H9 (cell line): ENCODE data around the gene ABHD5. TPM values are rescaled to one million over a fixed set of nuclear protein-coding genes. Genes with fewer than 3 reads are reported as not detected.

ENCODE experiments used
- DNase-seq: peaks from one replicate; pipeline ENCODE4 v3.0.0-alpha.2; 2017
- H2AFZ ChIP-seq: one replicate; pipeline ENCODE4 v1.6.1; 2013; ENCODE audit warnings: mild to moderate bottlenecking, low read length, control low read depth, moderate library complexity
- H2AK5ac ChIP-seq: 2 replicates; pipeline ENCODE4 v1.6.1; 2013; ENCODE audit warnings: low read length, control low read depth, mixed read lengths; ENCODE audit not compliant: insufficient read length
- H2BK120ac ChIP-seq: one replicate; pipeline ENCODE4 v1.6.1; 2013; ENCODE audit warnings: low read depth, mild to moderate bottlenecking, low read length, control low read depth, inconsistent platforms; ENCODE audit not compliant: poor library complexity, severe bottlenecking
- H2BK12ac ChIP-seq: 2 replicates; pipeline ENCODE4 v1.6.1; 2013; ENCODE audit warnings: low read length, control low read depth, mixed read lengths, low read depth; ENCODE audit not compliant: insufficient read length
- H2BK15ac ChIP-seq: 2 replicates; pipeline ENCODE4 v1.6.1; 2013; ENCODE audit warnings: low read depth, low read length, control low read depth
- H2BK20ac ChIP-seq: one replicate; pipeline ENCODE4 v1.6.1; 2013; ENCODE audit warnings: low read depth, mild to moderate bottlenecking, low read length, control low read depth, inconsistent platforms; ENCODE audit not compliant: poor library complexity, severe bottlenecking
- H2BK5ac ChIP-seq: 2 replicates; pipeline ENCODE4 v1.6.1; 2013; ENCODE audit warnings: low read length, control low read depth, mixed read lengths; ENCODE audit not compliant: insufficient read length
- H3K14ac ChIP-seq: 2 replicates; pipeline ENCODE4 v1.6.1; 2013; ENCODE audit warnings: low read length, control low read depth; ENCODE audit not compliant: insufficient read depth
- H3K18ac ChIP-seq: 2 replicates; pipeline ENCODE4 v1.6.1; 2013; ENCODE audit warnings: low read depth, mild to moderate bottlenecking, mixed read lengths, low read length, control low read depth; ENCODE audit not compliant: insufficient read length
- H3K23ac ChIP-seq: 2 replicates; pipeline ENCODE4 v1.6.1; 2013; ENCODE audit warnings: low read length, control low read depth, mixed read lengths, low read depth; ENCODE audit not compliant: insufficient read length
- H3K23me2 ChIP-seq: 2 replicates; pipeline ENCODE4 v1.6.1; 2013; ENCODE audit warnings: low read depth, mild to moderate bottlenecking, mixed read lengths, low read length, control low read depth; ENCODE audit not compliant: insufficient read length, poor library complexity, severe bottlenecking
- H3K27ac ChIP-seq: 2 replicates; pipeline ENCODE4 v1.5.1; 2013; ENCODE audit warnings: low read length, control low read depth, mixed read lengths, low read depth; ENCODE audit not compliant: insufficient read length
- H3K27me3 ChIP-seq: 2 replicates; pipeline ENCODE4 v1.6.1; 2013; ENCODE audit warnings: low read length, control low read depth, inconsistent platforms; ENCODE audit not compliant: insufficient read depth
- H3K4ac ChIP-seq: 2 replicates; pipeline ENCODE4 v1.6.1; 2013; ENCODE audit warnings: low read depth, mild to moderate bottlenecking, control low read depth, inconsistent platforms, low read length, moderate library complexity
- H3K4me1 ChIP-seq: 2 replicates; pipeline ENCODE4 v1.6.1; 2013; ENCODE audit warnings: low read length, control low read depth, inconsistent platforms; ENCODE audit not compliant: insufficient read depth
- H3K4me2 ChIP-seq: 2 replicates; pipeline ENCODE4 v1.6.1; 2013; ENCODE audit warnings: low read length, control low read depth, mixed read lengths; ENCODE audit not compliant: insufficient read length, insufficient read depth
- H3K56ac ChIP-seq: 2 replicates; pipeline ENCODE4 v1.6.1; 2013; ENCODE audit warnings: low read depth, mild to moderate bottlenecking, mixed read lengths, low read length, control low read depth; ENCODE audit not compliant: insufficient read length
- H3K79me1 ChIP-seq: 2 replicates; pipeline ENCODE4 v1.6.1; 2013; ENCODE audit warnings: low read depth, mild to moderate bottlenecking, moderate library complexity, low read length, control low read depth, inconsistent platforms; ENCODE audit not compliant: insufficient read depth, poor library complexity, severe bottlenecking
- H3K79me2 ChIP-seq: 2 replicates; pipeline ENCODE4 v1.6.1; 2013; ENCODE audit warnings: low read length, control low read depth, inconsistent platforms; ENCODE audit not compliant: insufficient read depth
- H3K9ac ChIP-seq: 2 replicates; pipeline ENCODE4 v1.6.1; 2013; ENCODE audit warnings: low read length, control low read depth, mixed read lengths; ENCODE audit not compliant: insufficient read length; ENCODE audit errors: extremely low read depth
- H3K9me3 ChIP-seq: one replicate; pipeline ENCODE4 v1.6.1; 2013; ENCODE audit warnings: low read depth, low read length, inconsistent platforms; ENCODE audit not compliant: control insufficient read depth
- H3T11ph ChIP-seq: one replicate; pipeline ENCODE4 v1.6.1; 2013; ENCODE audit warnings: mild to moderate bottlenecking, low read length, control low read depth, inconsistent platforms
- H4K20me1 ChIP-seq: one replicate; pipeline ENCODE4 v1.6.1; 2013; ENCODE audit not compliant: control insufficient read depth, insufficient read length, insufficient read depth
- H4K5ac ChIP-seq: 2 replicates; pipeline ENCODE4 v1.6.1; 2013; ENCODE audit warnings: low read depth, mild to moderate bottlenecking, mixed read lengths, low read length, control low read depth; ENCODE audit not compliant: insufficient read length
- H4K8ac ChIP-seq: replicated peaks from 2 replicates; pipeline ENCODE4 v1.6.1; 2013; ENCODE audit warnings: low read length, control low read depth, mixed read lengths, low read depth; ENCODE audit not compliant: insufficient read length
- H4K91ac ChIP-seq: 2 replicates; pipeline ENCODE4 v1.6.1; 2013; ENCODE audit warnings: low read depth, mild to moderate bottlenecking, moderate library complexity, mixed read lengths, low read length, control low read depth; ENCODE audit not compliant: insufficient read length
- H3K27ac Mint-ChIP-seq, 3 experiments: 2 replicates in 2 of 3; 3 replicates in 1 of 3; pipeline ENCODE4 v1.8.0; 2020 to 2021; ENCODE audit warnings: mixed read lengths in 3 of 3, mild to moderate bottlenecking in 1 of 3, moderate library complexity in 1 of 3
- H3K27me3 Mint-ChIP-seq: 2 replicates; pipeline ENCODE4 v1.8.0; 2021; ENCODE audit warnings: low read depth, mild to moderate bottlenecking, moderate library complexity, mixed read lengths
- H3K36me3 Mint-ChIP-seq, 3 experiments: 2 replicates in 2 of 3; 3 replicates in 1 of 3; pipeline ENCODE4 v1.8.0; 2020 to 2021; ENCODE audit warnings: low read depth in 3 of 3, mixed read lengths in 3 of 3; ENCODE audit not compliant: insufficient read depth in 1 of 3
- H3K4me1 Mint-ChIP-seq, 2 experiments: 2 replicates each; pipeline ENCODE4 v1.8.0; 2020; ENCODE audit warnings: mixed read lengths in 2 of 2
- H3K4me3 Mint-ChIP-seq, 2 experiments: 2 replicates in 1 of 2; 3 replicates in 1 of 2; pipeline ENCODE4 v1.8.0; 2020 to 2021; ENCODE audit warnings: mild to moderate bottlenecking in 2 of 2, mixed read lengths in 2 of 2, moderate library complexity in 1 of 2
- H3K9me3 Mint-ChIP-seq, 2 experiments: 2 replicates in 1 of 2; 3 replicates in 1 of 2; pipeline ENCODE4 v1.8.0; 2020; ENCODE audit warnings: mild to moderate bottlenecking in 2 of 2, mixed read lengths in 2 of 2, moderate library complexity in 1 of 2
- WGBS: extraction: QIAGEN DNeasy Blood & Tissue Kit; methylation state at CpG from one replicate; pipeline ENCODE4 v1.1.7; 2013; ENCODE audit warnings: missing lambda C conversion rate, low lambda C conversion rate, mixed read lengths; ENCODE audit not compliant: insufficient read length; ENCODE audit errors: extremely low coverage; 5-methylcytosine and 5-hydroxymethylcytosine counted together
- total RNA-seq: library from RNA; stranded (reverse); gene quantifications from 2 replicates; pipeline ENCODE4 v1.2.1, GENCODE V29; 2021
- TF ChIP-seq, protein P1 (sequence below): fragments of 200-600 bp; sonication (generic); conservative IDR thresholded peaks from 3 replicates; pipeline ENCODE4 v1.8.0; 2021; ENCODE audit warnings: antibody characterized with exemption, mild to moderate bottlenecking

Gene ABHD5
- total RNA-seq, 1 experiment from 2014 or later, result 13.1 TPM

GRCh38 chr3:43692971-43693370, 2.2 kb downstream of the ABHD5 start:
- Histone ChIP-seq H3K79me2 (no peaks in the 10 kb centered on the region), H4K20me1 (no peaks in the 10 kb centered on the region), H2BK12ac (no peak overlapping the region), H4K8ac (no peak overlapping the region), H2BK5ac (no peak overlapping the region), H3K14ac (no peak overlapping the region), H2BK20ac (no peak overlapping the region), H3K23ac (no peak overlapping the region), H3K4ac (no peak overlapping the region), H3K4me2 (no peak overlapping the region), H3T11ph (no peak overlapping the region), H2AFZ (no peak overlapping the region), H2BK120ac (no peak overlapping the region), H2BK15ac (no peak overlapping the region), H3K56ac (no peak overlapping the region), H2AK5ac (no peak overlapping the region), H3K9me3 (no peaks in the 10 kb centered on the region), H3K79me1 (no peaks in the 10 kb centered on the region), H3K4me1 (peaks cover 10% of the 10 kb centered on the region; the same call in 1 of the 2 replicates), H3K27ac (no peak overlapping the region), H3K18ac (no peak overlapping the region), H4K91ac (no peak overlapping the region), H3K23me2 (no peaks in the 10 kb centered on the region), H4K5ac (no peak overlapping the region), H3K27me3 (no peaks in the 10 kb centered on the region), H3K9ac (no peak overlapping the region)
- no CpG with 5 or more reads among the region's 2 CpGs for WGBS
- peaks cover 0 to 9% (median 0%) of the 10 kb centered on the region in 3 experiments; a peak in 1 of 7 replicates for H3K36me3 Mint-ChIP-seq
- H3K4me3 Mint-ChIP-seq, result 0 out of 5 replicates have a peak overlapping the region, but pooled peaks of 1 of the 2 experiments have one; percentile 21
- TF ChIP-seq, protein P1, sequence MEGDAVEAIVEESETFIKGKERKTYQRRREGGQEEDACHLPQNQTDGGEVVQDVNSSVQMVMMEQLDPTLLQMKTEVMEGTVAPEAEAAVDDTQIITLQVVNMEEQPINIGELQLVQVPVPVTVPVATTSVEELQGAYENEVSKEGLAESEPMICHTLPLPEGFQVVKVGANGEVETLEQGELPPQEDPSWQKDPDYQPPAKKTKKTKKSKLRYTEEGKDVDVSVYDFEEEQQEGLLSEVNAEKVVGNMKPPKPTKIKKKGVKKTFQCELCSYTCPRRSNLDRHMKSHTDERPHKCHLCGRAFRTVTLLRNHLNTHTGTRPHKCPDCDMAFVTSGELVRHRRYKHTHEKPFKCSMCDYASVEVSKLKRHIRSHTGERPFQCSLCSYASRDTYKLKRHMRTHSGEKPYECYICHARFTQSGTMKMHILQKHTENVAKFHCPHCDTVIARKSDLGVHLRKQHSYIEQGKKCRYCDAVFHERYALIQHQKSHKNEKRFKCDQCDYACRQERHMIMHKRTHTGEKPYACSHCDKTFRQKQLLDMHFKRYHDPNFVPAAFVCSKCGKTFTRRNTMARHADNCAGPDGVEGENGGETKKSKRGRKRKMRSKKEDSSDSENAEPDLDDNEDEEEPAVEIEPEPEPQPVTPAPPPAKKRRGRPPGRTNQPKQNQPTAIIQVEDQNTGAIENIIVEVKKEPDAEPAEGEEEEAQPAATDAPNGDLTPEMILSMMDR, result no peak
- peak overlapping the region in 1 of 3 experiments; percentile 38; a peak in 2 of 7 replicates for H3K27ac Mint-ChIP-seq
- H3K4me1 Mint-ChIP-seq, result peaks cover 60 to 61% of the 10 kb centered on the region in 2 experiments
- H3K9me3 Mint-ChIP-seq, result no peaks in the 10 kb centered on the region
- no peak for DNase-seq
- H3K27me3 Mint-ChIP-seq, result no peaks in the 10 kb centered on the region
